OCI-LY1 (cell line): ENCODE results near the gene SHLD1.

ENCODE experiments used
- H2AFZ ChIP-seq: fragments of 200-600 bp; sonication (generic), shearing (Covaris generic); 2 replicates; pipeline ENCODE4 v1.6.0; 2014; ENCODE audit warnings: antibody characterized with exemption, mild to moderate bottlenecking, low read length
- H3F3A ChIP-seq: fragments of 200-600 bp; sonication (generic), shearing (Covaris generic); 2 replicates; pipeline ENCODE4 v1.6.0; 2014; ENCODE audit warnings: mild to moderate bottlenecking, antibody characterized with exemption, low read length, moderate library complexity; ENCODE audit not compliant: insufficient read depth
- H3K27ac ChIP-seq: fragments of 200-600 bp; sonication (generic); 2 replicates; pipeline ENCODE4 v1.5.1; 2014; ENCODE audit warnings: low read length, mixed run types, mild to moderate bottlenecking, low read depth; ENCODE audit not compliant: poor library complexity, severe bottlenecking
- H3K27me3 ChIP-seq: fragments of 200-600 bp; sonication (generic); 2 replicates; pipeline ENCODE4 v1.6.0; 2014; ENCODE audit warnings: antibody characterized with exemption, mild to moderate bottlenecking, low read length, moderate library complexity; ENCODE audit not compliant: insufficient read depth
- H3K36me3 ChIP-seq: fragments of 200-600 bp; sonication (generic); 2 replicates; pipeline ENCODE4 v1.6.1; 2014; ENCODE audit warnings: mild to moderate bottlenecking, antibody characterized with exemption, low read length, moderate library complexity, mixed read lengths; ENCODE audit not compliant: insufficient read depth
- H3K4me1 ChIP-seq: fragments of 200-600 bp; sonication (generic); 2 replicates; pipeline ENCODE4 v1.5.1; 2014; ENCODE audit warnings: mild to moderate bottlenecking, low read length, moderate library complexity; ENCODE audit not compliant: insufficient read depth, severe bottlenecking
- H3K4me2 ChIP-seq: fragments of 200-600 bp; sonication (generic), shearing (Covaris generic); 2 replicates; pipeline ENCODE4 v1.6.1; 2014; ENCODE audit warnings: low read length
- H3K4me3 ChIP-seq: fragments of 200-600 bp; sonication (generic); 2 replicates; pipeline ENCODE4 v1.5.1; 2014; ENCODE audit warnings: low read length, low read depth, mild to moderate bottlenecking, mixed read lengths; ENCODE audit not compliant: poor library complexity, severe bottlenecking
- H3K79me2 ChIP-seq: fragments of 200-600 bp; shearing (Covaris generic); 2 replicates; pipeline ENCODE4 v1.6.1; 2016; ENCODE audit warnings: mixed run types, low read length, mixed read lengths; ENCODE audit not compliant: insufficient read depth
- H3K9ac ChIP-seq: fragments of 200-600 bp; sonication (generic), shearing (Covaris generic); 2 replicates; pipeline ENCODE4 v1.6.1; 2014; ENCODE audit warnings: mild to moderate bottlenecking, low read length, mixed read lengths
- H3K9me2 ChIP-seq: fragments of 200-600 bp; sonication (generic), shearing (Covaris generic); 2 replicates; pipeline ENCODE4 v1.6.1; 2014; ENCODE audit warnings: low read depth, mild to moderate bottlenecking, low read length, mixed read lengths
- H3K9me3 ChIP-seq: fragments of 200-600 bp; shearing (Covaris generic); 2 replicates; pipeline ENCODE4 v1.6.1; 2014; ENCODE audit warnings: low read length, mixed read lengths
- H4K20me1 ChIP-seq: fragments of 200-600 bp; sonication (generic), shearing (Covaris generic); 2 replicates; pipeline ENCODE4 v1.6.0; 2016; ENCODE audit warnings: mild to moderate bottlenecking, low read length; ENCODE audit not compliant: insufficient read depth
- EZH2 ChIP-seq: fragments of 200-600 bp; sonication (generic), shearing (Covaris generic); IDR thresholded peaks from 2 replicates; pipeline ENCODE4 v1.8.0; 2017; ENCODE audit warnings: borderline replicate concordance, mixed run types, mild to moderate bottlenecking, antibody characterized with exemption, low read length, moderate library complexity, mixed read lengths
- TF ChIP-seq, protein P1 (sequence below): fragments of 200-600 bp; sonication (generic), shearing (Covaris generic); IDR thresholded peaks from 2 replicates; pipeline ENCODE4 v1.5.1; 2017; ENCODE audit warnings: mild to moderate bottlenecking, antibody characterized with exemption, low read length, moderate library complexity, mixed read lengths

The SHLD1 gene

DNA sequence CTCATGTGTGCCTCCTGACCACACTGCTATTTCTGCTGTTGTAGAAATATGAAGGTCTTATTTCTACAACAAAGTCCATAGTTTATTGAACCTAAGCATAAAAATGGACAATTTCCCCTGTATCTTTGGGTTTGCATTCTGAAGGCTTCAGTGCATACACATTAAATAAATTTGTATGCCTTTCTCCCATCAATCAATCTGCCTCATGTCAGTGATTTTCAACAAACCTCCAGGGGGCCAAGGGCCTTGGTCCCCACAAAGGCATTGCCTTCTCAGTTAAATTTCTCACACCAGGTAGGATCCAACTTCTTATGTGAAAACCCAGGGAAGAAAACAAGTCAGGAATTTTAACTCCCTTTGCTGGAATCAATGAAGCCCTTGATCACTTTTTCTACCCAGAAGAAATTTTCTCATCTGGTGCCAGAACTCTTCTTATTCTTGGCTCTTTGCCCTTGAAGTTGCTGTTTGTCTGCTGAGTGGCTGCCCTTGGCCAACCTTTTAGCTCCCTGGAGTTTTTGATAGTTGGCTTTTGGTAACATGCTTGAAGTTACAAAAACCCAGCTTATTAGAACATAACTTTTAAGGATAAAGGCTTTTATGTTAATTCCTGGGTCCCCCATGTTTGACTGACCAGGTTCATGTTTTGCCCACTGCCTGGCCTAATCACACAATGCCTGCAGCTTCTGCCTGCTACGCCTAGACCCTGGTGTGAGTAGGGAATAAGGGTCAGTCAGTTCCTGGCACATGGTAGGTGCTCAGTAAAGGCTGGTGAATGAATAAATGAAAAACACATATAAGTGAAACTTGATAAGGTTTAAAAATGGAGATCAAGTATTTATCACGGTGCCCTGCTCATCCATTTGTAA is 37.0 kb downstream of the SHLD1 start:
- peak overlapping the region; percentile 86 for H3K27ac ChIP-seq
- no peaks in the 10 kb centered on the region for H4K20me1 ChIP-seq
- H3K4me3 ChIP-seq: no peak overlapping the region
- H3K4me1 ChIP-seq: peaks cover 45% of the 10 kb centered on the region
- H2AFZ ChIP-seq: no peak overlapping the region
- no peaks in the 10 kb centered on the region for H3K9me2 ChIP-seq
- TF ChIP-seq EZH2: no peak
- TF ChIP-seq, protein P1, sequence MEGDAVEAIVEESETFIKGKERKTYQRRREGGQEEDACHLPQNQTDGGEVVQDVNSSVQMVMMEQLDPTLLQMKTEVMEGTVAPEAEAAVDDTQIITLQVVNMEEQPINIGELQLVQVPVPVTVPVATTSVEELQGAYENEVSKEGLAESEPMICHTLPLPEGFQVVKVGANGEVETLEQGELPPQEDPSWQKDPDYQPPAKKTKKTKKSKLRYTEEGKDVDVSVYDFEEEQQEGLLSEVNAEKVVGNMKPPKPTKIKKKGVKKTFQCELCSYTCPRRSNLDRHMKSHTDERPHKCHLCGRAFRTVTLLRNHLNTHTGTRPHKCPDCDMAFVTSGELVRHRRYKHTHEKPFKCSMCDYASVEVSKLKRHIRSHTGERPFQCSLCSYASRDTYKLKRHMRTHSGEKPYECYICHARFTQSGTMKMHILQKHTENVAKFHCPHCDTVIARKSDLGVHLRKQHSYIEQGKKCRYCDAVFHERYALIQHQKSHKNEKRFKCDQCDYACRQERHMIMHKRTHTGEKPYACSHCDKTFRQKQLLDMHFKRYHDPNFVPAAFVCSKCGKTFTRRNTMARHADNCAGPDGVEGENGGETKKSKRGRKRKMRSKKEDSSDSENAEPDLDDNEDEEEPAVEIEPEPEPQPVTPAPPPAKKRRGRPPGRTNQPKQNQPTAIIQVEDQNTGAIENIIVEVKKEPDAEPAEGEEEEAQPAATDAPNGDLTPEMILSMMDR: peak; percentile 38
- peak overlapping the region; percentile 5; the same call in 1 of the 2 replicates for H3K4me2 ChIP-seq
- H3K9me3 ChIP-seq: no peaks in the 10 kb centered on the region
- H3K79me2 ChIP-seq: no peaks in the 10 kb centered on the region
- H3K9ac ChIP-seq: peak overlapping the region; percentile 38; the same call in 1 of the 2 replicates
- no peaks in the 10 kb centered on the region for H3F3A ChIP-seq
- peaks cover 48% of the 10 kb centered on the region for H3K36me3 ChIP-seq
- H3K27me3 ChIP-seq: no peaks in the 10 kb centered on the region

DNA sequence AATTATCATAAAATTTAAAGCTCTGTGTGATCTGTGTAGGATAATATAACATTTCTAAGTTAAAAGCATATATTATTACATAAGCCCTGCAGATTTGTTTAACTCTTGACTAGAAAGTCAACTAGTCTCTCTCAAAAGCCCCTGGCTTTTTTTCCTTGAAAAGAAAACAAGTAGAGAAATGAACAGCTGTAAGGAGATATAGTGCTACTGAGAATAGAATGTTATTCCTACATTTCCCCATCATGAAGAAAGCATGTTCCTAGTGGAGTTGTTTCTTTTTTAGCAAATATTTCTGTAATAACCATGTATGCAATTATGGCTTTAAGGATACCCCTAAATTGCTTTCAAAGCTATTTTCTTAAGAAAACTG is 37.6 kb downstream of the SHLD1 start:
- H3K27me3 ChIP-seq: no peaks in the 10 kb centered on the region
- H4K20me1 ChIP-seq: no peaks in the 10 kb centered on the region
- peaks cover 45% of the 10 kb centered on the region for H3K4me1 ChIP-seq
- peak overlapping the region; percentile 38; the same call in 1 of the 2 replicates for H3K9ac ChIP-seq
- H3F3A ChIP-seq: no peaks in the 10 kb centered on the region
- no peak overlapping the region for H3K4me3 ChIP-seq
- no peaks in the 10 kb centered on the region for H3K9me2 ChIP-seq
- H3K4me2 ChIP-seq: no peak overlapping the region; the same call in 1 of the 2 replicates
- no peaks in the 10 kb centered on the region for H3K79me2 ChIP-seq
- H3K9me3 ChIP-seq: no peaks in the 10 kb centered on the region
- H3K27ac ChIP-seq: peak overlapping the region; percentile 86
- H3K36me3 ChIP-seq: peaks cover 51% of the 10 kb centered on the region
- no peak overlapping the region for H2AFZ ChIP-seq
- TF ChIP-seq, protein P1: no peak
- TF ChIP-seq EZH2: no peak

DNA sequence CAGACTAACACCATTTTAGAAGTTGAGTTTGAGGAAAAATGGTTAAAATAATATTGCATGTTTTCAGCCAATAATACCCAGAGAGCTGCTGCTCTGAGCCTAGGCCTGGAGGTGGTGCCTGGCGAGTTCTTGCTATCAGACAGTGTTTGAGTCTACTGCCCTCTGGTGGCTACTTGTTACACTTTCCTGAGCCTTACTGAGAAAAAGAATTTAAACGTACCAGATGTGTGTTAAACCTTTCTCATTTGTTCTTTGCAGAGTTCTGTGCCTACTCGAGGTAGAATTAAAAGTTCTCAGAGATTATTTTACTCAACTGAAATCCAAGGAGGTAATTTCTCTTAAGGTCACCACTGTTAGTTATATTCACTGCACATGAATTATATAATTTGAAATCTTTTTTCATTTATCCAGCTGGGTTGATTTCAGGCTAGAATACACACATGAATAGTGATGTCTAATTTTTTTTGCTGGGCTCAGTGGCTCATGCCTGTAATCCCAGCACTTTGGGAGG is 38.2 kb downstream of the SHLD1 start:
- Histone ChIP-seq H2AFZ (no peak overlapping the region), H3F3A (no peaks in the 10 kb centered on the region), H3K4me1 (peaks cover 45% of the 10 kb centered on the region), H3K27me3 (no peaks in the 10 kb centered on the region), H3K79me2 (no peaks in the 10 kb centered on the region), H3K9me3 (no peaks in the 10 kb centered on the region), H3K36me3 (peaks cover 55% of the 10 kb centered on the region), H3K4me3 (no peak overlapping the region), H3K9ac (peak overlapping the region; percentile 38; the same call in 1 of the 2 replicates), H3K9me2 (no peaks in the 10 kb centered on the region), H3K4me2 (no peak overlapping the region), H3K27ac (peak overlapping the region; percentile 86), H4K20me1 (no peaks in the 10 kb centered on the region)
- TF ChIP-seq, protein P1: peak; percentile 96
- TF ChIP-seq EZH2: no peak
